ENCODE results near the gene POLN.

POLN gene

GRCh38 chr4:2072971-2073807 lies 168.7 kb downstream of the POLN start:
- H3K36me3 ChIP-seq (ENCODE audit: low read depth): no peaks in the 10 kb centered on the region
- TF ChIP-seq CTCF (IDR thresholded peaks at IDR 0.05; ENCODE audit: poor library complexity, severe bottlenecking): no peak
- ATAC-seq (ENCODE audit: low read depth) (no peak), DNase-seq (ENCODE audit: low spot score) (peak; percentile 54)
- no peak overlapping the region for H3K27ac ChIP-seq (ENCODE audit: poor library complexity, severe bottlenecking)
- no peaks in the 10 kb centered on the region for H3K9me3 ChIP-seq (ENCODE audit: severe bottlenecking)
- H3K4me3 ChIP-seq (ENCODE audit: severe bottlenecking): no peak overlapping the region
- H3K27me3 ChIP-seq (ENCODE audit: insufficient read depth, poor library complexity, severe bottlenecking): no peaks in the 10 kb centered on the region
- no peaks in the 10 kb centered on the region for H3K4me1 ChIP-seq (ENCODE audit: insufficient read depth, poor library complexity, severe bottlenecking)

GRCh38 chr4:2071912-2072867 lies 169.7 kb downstream of the POLN start:
- peak; percentile 51 for DNase-seq (ENCODE audit: low spot score)
- H3K9me3 ChIP-seq (ENCODE audit: severe bottlenecking): no peaks in the 10 kb centered on the region
- no peaks in the 10 kb centered on the region for H3K4me1 ChIP-seq (ENCODE audit: insufficient read depth, poor library complexity, severe bottlenecking)
- H3K27me3 ChIP-seq (ENCODE audit: insufficient read depth, poor library complexity, severe bottlenecking): no peaks in the 10 kb centered on the region
- no peak; the same call in 2 of the 3 replicates for ATAC-seq (ENCODE audit: low read depth)
- TF ChIP-seq CTCF (IDR thresholded peaks at IDR 0.05; ENCODE audit: poor library complexity, severe bottlenecking): no peak
- H3K4me3 ChIP-seq (ENCODE audit: severe bottlenecking): no peak overlapping the region
- no peak overlapping the region for H3K27ac ChIP-seq (ENCODE audit: poor library complexity, severe bottlenecking)
- no peaks in the 10 kb centered on the region for H3K36me3 ChIP-seq (ENCODE audit: low read depth)

DNA sequence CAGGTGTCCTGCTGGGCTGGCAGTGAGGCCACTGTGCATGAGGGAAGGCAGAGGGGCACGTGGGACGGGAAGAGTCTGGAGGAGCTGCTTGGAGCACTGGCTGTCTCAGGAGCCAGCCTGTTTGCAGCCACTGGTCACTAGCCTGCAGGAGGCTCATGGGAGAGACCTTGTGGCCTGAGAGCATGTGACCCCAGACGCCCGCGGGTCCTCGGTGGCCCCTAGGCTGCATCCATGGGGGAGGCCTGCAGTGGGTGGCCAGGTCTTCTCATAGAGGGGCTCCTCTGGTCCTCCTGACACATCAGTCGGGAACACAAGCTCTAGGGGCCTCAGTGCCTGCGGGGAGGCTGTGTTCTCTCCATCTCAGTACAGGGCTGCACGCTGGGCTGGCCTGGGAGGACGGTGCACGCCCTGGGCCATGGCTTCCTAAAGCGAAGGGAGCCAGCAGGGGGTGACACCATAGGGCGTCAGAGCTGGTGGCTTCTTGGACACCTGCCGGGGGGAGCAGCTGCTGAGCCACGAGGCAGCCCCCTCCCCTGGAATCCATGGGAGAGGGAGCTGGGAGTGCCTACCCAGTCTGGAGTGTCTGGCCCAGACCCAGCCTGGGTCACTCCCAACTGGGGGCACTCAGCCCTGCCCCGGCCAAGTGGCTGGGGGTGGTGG lies 170.5 kb downstream of the POLN start:
- Histone ChIP-seq H3K4me3 (ENCODE audit: severe bottlenecking) (no peak overlapping the region), H3K36me3 (ENCODE audit: low read depth) (no peaks in the 10 kb centered on the region), H3K27me3 (ENCODE audit: insufficient read depth, poor library complexity, severe bottlenecking) (no peaks in the 10 kb centered on the region), H3K27ac (ENCODE audit: poor library complexity, severe bottlenecking) (no peak overlapping the region), H3K9me3 (ENCODE audit: severe bottlenecking) (no peaks in the 10 kb centered on the region), H3K4me1 (ENCODE audit: insufficient read depth, poor library complexity, severe bottlenecking) (no peaks in the 10 kb centered on the region)
- TF ChIP-seq CTCF (IDR thresholded peaks at IDR 0.05; ENCODE audit: poor library complexity, severe bottlenecking): no peak
- peak; percentile 60 for DNase-seq (ENCODE audit: low spot score)
- no peak for ATAC-seq (ENCODE audit: low read depth)

DNA sequence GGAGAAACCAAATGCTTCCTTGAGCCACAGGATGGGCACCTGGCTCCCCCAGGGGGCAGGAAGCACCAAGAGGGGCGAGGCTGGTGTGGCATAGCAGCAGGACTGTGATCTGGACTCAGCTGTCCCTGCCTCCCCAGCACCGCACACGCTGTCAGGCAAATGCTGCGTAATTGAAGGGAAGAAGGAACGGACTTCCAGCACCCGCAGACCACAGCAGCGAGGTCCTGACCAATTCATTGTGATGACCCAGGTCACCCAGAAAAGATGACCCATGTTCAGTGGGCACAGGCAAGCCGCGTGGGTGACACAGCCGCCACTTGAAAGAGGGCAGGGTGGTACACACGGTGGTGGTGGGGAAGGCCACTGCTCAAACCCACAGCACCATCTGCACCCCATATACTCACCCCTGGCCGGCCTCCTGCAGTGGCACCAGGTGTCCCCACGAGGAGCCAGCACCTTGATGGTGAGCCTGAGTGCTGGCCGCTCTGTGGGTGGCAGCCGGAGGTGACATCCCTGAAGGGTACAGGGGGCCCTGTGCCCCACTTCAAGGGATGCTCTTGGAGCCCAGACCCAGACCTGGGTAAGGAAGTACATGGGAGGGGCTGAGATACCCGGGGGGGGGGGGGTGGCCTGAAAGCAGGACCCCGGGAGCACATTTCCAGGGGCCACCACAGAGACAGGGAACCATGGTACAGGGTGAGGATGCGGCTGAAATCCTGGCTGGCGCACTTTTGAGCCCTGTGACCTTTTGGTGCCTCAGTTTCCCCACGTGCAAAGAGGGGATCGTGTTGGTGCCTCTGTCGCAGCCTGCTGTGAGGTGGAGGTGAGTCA lies 171.3 kb downstream of the POLN start:
- ATAC-seq (ENCODE audit: low read depth) (no peak), DNase-seq (ENCODE audit: low spot score) (peak; percentile 41)
- no peak for TF ChIP-seq CTCF (IDR thresholded peaks at IDR 0.05; ENCODE audit: poor library complexity, severe bottlenecking)
- no peaks in the 10 kb centered on the region for H3K27me3 ChIP-seq (ENCODE audit: insufficient read depth, poor library complexity, severe bottlenecking)
- no peaks in the 10 kb centered on the region for H3K36me3 ChIP-seq (ENCODE audit: low read depth)
- H3K27ac ChIP-seq (ENCODE audit: poor library complexity, severe bottlenecking): no peak overlapping the region
- no peaks in the 10 kb centered on the region for H3K4me1 ChIP-seq (ENCODE audit: insufficient read depth, poor library complexity, severe bottlenecking)
- no peak overlapping the region for H3K4me3 ChIP-seq (ENCODE audit: severe bottlenecking)
- no peaks in the 10 kb centered on the region for H3K9me3 ChIP-seq (ENCODE audit: severe bottlenecking)
